ENCODE measurements around the gene OLIG1.
A peak's percentile ranks its signal among the peaks of the same experiment; 100 is the strongest.

The OLIG1 gene

GRCh38 chr21:33078907-33079582 is 9.1 kb downstream of the OLIG1 start:
- peak; percentile 9 for DNase-seq (ENCODE audit: low read depth)
- H3K4me3 ChIP-seq (ENCODE audit: low read depth, low read length) = no peak overlapping the region

- no peak overlapping the region for H3K4me3 ChIP-seq (ENCODE audit: low read depth, low read length)
- no peak for DNase-seq (ENCODE audit: low read depth)
Observed at GRCh38 chr21:33080376-33080775, 10.4 kb downstream of the OLIG1 start.

- no peak overlapping the region for H3K4me3 ChIP-seq (ENCODE audit: low read depth, low read length)
- DNase-seq (ENCODE audit: low read depth) = no peak
Observed at GRCh38 chr21:33080776-33081175, 10.8 kb downstream of the OLIG1 start.

GRCh38 chr21:33088384-33088783 is 18.4 kb downstream of the OLIG1 start:
- no peak for DNase-seq (ENCODE audit: low read depth)
- no peak overlapping the region for H3K4me3 ChIP-seq (ENCODE audit: low read depth, low read length)

- no peak for DNase-seq (ENCODE audit: low read depth)
- H3K4me3 ChIP-seq (ENCODE audit: low read depth, low read length) = no peak overlapping the region
Observed at GRCh38 chr21:33089395-33090119, 19.6 kb downstream of the OLIG1 start.

- H3K4me3 ChIP-seq (ENCODE audit: low read depth, low read length) = no peak overlapping the region
Observed at GRCh38 chr21:33096426-33096825, 26.5 kb downstream of the OLIG1 start.

GRCh38 chr21:33099131-33099530 is 29.2 kb downstream of the OLIG1 start:
- DNase-seq (ENCODE audit: low read depth) = no peak
- no peak overlapping the region for H3K4me3 ChIP-seq (ENCODE audit: low read depth, low read length)

More at GRCh38 chr21:33096426-33096825, 26.5 kb downstream of the OLIG1 start:
- no peak for DNase-seq (ENCODE audit: low read depth)

GRCh38 chr21:33101300-33101911 is 31.5 kb downstream of the OLIG1 start:
- H3K4me3 ChIP-seq (ENCODE audit: low read depth, low read length) = no peak overlapping the region
- DNase-seq (ENCODE audit: low read depth) = no peak

GRCh38 chr21:33105088-33105487 is 35.1 kb downstream of the OLIG1 start:
- DNase-seq (ENCODE audit: low read depth) = no peak
- no peak overlapping the region for H3K4me3 ChIP-seq (ENCODE audit: low read depth, low read length)

GRCh38 chr21:33108228-33108627 is 38.3 kb downstream of the OLIG1 start:
- H3K4me3 ChIP-seq (ENCODE audit: low read depth, low read length) = no peak overlapping the region
- no peak for DNase-seq (ENCODE audit: low read depth)

GRCh38 chr21:33109574-33110339 is 39.8 kb downstream of the OLIG1 start:
- no peak overlapping the region for H3K4me3 ChIP-seq (ENCODE audit: low read depth, low read length)
- DNase-seq (ENCODE audit: low read depth) = no peak

- no peak overlapping the region for H3K4me3 ChIP-seq (ENCODE audit: low read depth, low read length)
- no peak for DNase-seq (ENCODE audit: low read depth)
Observed at GRCh38 chr21:33110340-33110715, 40.4 kb downstream of the OLIG1 start.

GRCh38 chr21:33111577-33111976 is 41.6 kb downstream of the OLIG1 start:
- no peak overlapping the region for H3K4me3 ChIP-seq (ENCODE audit: low read depth, low read length)
- DNase-seq (ENCODE audit: low read depth) = no peak

- H3K4me3 ChIP-seq (ENCODE audit: low read depth, low read length) = no peak overlapping the region
Observed at GRCh38 chr21:33112151-33112550, 42.2 kb downstream of the OLIG1 start.

GRCh38 chr21:33112681-33113080 is 42.7 kb downstream of the OLIG1 start:
- DNase-seq (ENCODE audit: low read depth) = no peak
- H3K4me3 ChIP-seq (ENCODE audit: low read depth, low read length) = no peak overlapping the region

More at GRCh38 chr21:33112151-33112550, 42.2 kb downstream of the OLIG1 start:
- DNase-seq (ENCODE audit: low read depth) = no peak

GRCh38 chr21:33113131-33113530 is 43.2 kb downstream of the OLIG1 start:
- no peak for DNase-seq (ENCODE audit: low read depth)
- no peak overlapping the region for H3K4me3 ChIP-seq (ENCODE audit: low read depth, low read length)

GRCh38 chr21:33114276-33114675 is 44.3 kb downstream of the OLIG1 start:
- DNase-seq (ENCODE audit: low read depth) = no peak

GRCh38 chr21:33115631-33116510 is 45.9 kb downstream of the OLIG1 start:
- no peak for DNase-seq (ENCODE audit: low read depth)
- no peak overlapping the region for H3K4me3 ChIP-seq (ENCODE audit: low read depth, low read length)

More at GRCh38 chr21:33114276-33114675, 44.3 kb downstream of the OLIG1 start:
- no peak overlapping the region for H3K4me3 ChIP-seq (ENCODE audit: low read depth, low read length)

GRCh38 chr21:33116676-33117075 is 46.7 kb downstream of the OLIG1 start:
- DNase-seq (ENCODE audit: low read depth) = no peak
- H3K4me3 ChIP-seq (ENCODE audit: low read depth, low read length) = no peak overlapping the region
